MG63 (cell line): ENCODE data around the gene ARHGAP29. TPM values are rescaled to one million over a fixed set of nuclear protein-coding genes. Genes with fewer than 3 reads are reported as not detected.

ENCODE experiments used
- DNase-seq: peaks from one replicate; pipeline ENCODE4 v3.0.0-alpha.2; 2020
- H3K27me3 ChIP-seq: fragments of 250-450 bp; sonication (Bioruptor Pico); 2 replicates; pipeline ENCODE4 v1.5.1; 2020; ENCODE audit warnings: mild to moderate bottlenecking, moderate library complexity
- H3K36me3 ChIP-seq: fragments of 250-450 bp; sonication (Bioruptor Pico); 2 replicates; pipeline ENCODE4 v1.5.1; 2020; ENCODE audit warnings: mild to moderate bottlenecking, moderate library complexity
- H3K4me3 ChIP-seq: fragments of 250-450 bp; sonication (Bioruptor Pico); 2 replicates; pipeline ENCODE4 v1.5.1; 2020; ENCODE audit warnings: mild to moderate bottlenecking, moderate library complexity
- H3K9me3 ChIP-seq: fragments of 250-450 bp; sonication (Bioruptor Pico); 2 replicates; pipeline ENCODE4 v1.5.1; 2020; ENCODE audit warnings: mild to moderate bottlenecking, moderate library complexity
- total RNA-seq: library from RNA; depleted of rRNA; stranded (reverse); fragments of >200 nt; shearing (Covaris generic); gene quantifications from 2 replicates; pipeline ENCODE4 v1.2.3, GENCODE V29; 2014; ENCODE audit warnings: low replicate concordance

The ARHGAP29 gene
- total RNA-seq, 1 experiment from 2014 or later: 45.7 TPM

DNA sequence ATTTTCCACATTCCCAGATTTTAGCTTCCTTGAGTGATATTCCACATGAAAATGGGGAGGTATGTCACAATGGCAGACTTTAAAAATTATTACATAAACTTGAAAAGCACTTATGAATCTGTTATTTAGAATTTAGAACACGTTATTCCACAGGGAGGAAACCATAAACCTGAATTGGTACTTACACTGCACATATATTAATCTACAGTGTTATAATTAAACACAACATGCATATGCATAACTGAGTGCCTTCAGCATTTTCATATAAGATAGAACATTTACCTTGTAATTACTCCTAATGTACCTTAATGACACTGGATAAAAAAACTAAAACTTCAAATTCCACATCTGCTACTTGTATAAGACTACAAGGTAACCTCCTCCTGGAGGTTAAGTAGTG, 9.8 kb downstream of the ARHGAP29 start:
- no peak for DNase-seq
- Histone ChIP-seq H3K36me3 (peaks cover 75% of the 10 kb centered on the region), H3K27me3 (no peaks in the 10 kb centered on the region), H3K4me3 (no peak overlapping the region), H3K9me3 (no peaks in the 10 kb centered on the region)

DNA sequence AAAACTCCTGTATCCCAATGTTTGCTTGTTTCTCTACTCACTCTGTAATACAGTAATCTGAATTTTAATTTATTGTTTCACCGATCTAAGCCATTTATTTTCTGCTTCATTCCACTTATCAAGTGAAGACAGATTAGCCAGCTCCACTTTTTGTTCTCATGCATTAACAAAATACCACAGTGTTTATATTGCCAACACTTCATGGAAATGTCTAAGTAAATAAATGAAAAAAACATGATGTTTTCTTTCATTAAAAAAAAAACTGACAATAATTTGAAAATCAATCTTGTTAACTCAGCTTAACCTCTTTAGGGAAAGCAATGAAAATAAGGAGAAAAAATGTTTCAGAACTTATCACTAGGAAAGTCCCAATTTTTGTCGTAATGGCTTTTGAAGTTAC, 11.5 kb downstream of the ARHGAP29 start:
- peaks cover 71% of the 10 kb centered on the region for H3K36me3 ChIP-seq
- H3K27me3 ChIP-seq: no peaks in the 10 kb centered on the region
- H3K4me3 ChIP-seq: no peak overlapping the region

GRCh38 chr1:94218332-94218731, 19.1 kb downstream of the ARHGAP29 start:
- peaks cover 87% of the 10 kb centered on the region for H3K36me3 ChIP-seq
- H3K4me3 ChIP-seq: no peak overlapping the region
- no peaks in the 10 kb centered on the region for H3K9me3 ChIP-seq
- DNase-seq: no peak
- no peaks in the 10 kb centered on the region for H3K27me3 ChIP-seq

More for the DNA sequence above, 11.5 kb downstream of the ARHGAP29 start:
- DNase-seq: no peak
- H3K9me3 ChIP-seq: no peaks in the 10 kb centered on the region

GRCh38 chr1:94215955-94216354, 21.4 kb downstream of the ARHGAP29 start:
- Histone ChIP-seq H3K36me3 (peaks cover 90% of the 10 kb centered on the region), H3K27me3 (no peaks in the 10 kb centered on the region), H3K9me3 (no peaks in the 10 kb centered on the region), H3K4me3 (no peak overlapping the region)
- DNase-seq: no peak

DNA sequence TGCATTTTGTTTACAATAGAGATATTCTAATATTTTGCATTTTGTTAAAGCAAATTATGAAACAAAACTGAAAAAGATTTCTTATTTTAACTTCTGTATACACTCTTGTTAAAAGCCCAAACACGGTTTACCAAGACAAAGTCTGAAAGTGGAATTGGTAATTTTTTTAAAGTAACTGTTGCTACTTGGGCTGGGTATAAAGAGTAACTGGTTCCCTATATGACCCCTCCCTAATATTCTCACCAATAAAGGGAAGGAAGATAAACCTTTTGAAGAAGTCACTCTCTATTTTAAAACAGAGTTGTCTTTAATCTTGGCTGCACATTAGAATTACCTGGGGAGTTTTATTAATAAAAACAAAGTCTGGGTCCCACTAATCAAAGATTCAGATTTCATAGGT, 27.4 kb downstream of the ARHGAP29 start:
- Histone ChIP-seq H3K27me3 (no peaks in the 10 kb centered on the region), H3K4me3 (no peak overlapping the region), H3K9me3 (peaks cover 6% of the 10 kb centered on the region; the same call in 1 of the 2 replicates), H3K36me3 (peaks cover 95% of the 10 kb centered on the region)
- DNase-seq: no peak

DNA sequence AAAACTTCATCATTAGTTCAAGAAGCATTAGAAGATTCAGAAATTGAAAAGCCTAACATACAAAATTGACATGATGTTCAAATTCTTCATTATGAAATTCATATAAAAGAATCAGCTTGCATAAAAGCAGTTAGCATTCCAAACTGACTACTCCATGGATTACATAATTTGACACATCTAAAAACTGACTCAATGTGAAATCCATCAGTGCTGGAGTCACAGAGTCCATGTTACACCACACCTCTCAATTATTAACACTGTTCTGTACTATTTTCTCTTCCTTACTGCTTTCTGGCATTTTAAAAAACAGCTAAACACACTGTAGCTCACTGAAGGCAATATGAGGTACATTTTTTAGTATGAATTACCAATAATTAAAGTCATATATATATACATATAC, 28.0 kb downstream of the ARHGAP29 start:
- H3K36me3 ChIP-seq: peaks cover 95% of the 10 kb centered on the region
- no peak overlapping the region for H3K4me3 ChIP-seq
- no peaks in the 10 kb centered on the region for H3K27me3 ChIP-seq
- H3K9me3 ChIP-seq: peaks cover 6% of the 10 kb centered on the region; the same call in 1 of the 2 replicates
- DNase-seq: no peak

- no peak for DNase-seq
- Histone ChIP-seq H3K4me3 (no peak overlapping the region), H3K9me3 (peaks cover 6% of the 10 kb centered on the region; the same call in 1 of the 2 replicates), H3K36me3 (peaks cover 95% of the 10 kb centered on the region), H3K27me3 (no peaks in the 10 kb centered on the region)
These were observed 29.7 kb downstream of the ARHGAP29 start for GRCh38 chr1:94207695-94208094.

GRCh38 chr1:94205639-94206038, 31.7 kb downstream of the ARHGAP29 start:
- Histone ChIP-seq H3K9me3 (peaks cover 6% of the 10 kb centered on the region; the same call in 1 of the 2 replicates), H3K27me3 (no peaks in the 10 kb centered on the region), H3K36me3 (peaks cover 98% of the 10 kb centered on the region), H3K4me3 (no peak overlapping the region)
- DNase-seq: no peak

DNA sequence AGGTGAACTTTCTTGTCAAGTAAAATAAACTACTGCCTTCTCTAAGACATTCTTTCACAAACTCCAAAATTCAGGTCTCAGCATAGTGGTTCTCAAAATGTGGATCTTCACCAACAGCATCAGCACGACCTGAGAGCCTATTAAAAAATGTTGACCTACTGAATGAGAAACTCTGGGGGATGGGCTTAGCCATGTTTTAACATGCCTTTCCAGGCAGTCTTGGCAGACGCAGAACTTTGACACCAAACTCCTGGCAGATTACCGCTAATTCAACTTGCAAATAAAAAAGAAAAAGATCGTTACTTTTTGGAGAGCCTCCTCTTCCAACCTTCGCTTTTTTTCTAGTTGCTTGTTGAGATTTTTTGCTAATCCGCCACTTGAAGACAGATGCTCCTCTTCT, 35.1 kb downstream of the ARHGAP29 start:
- no peak for DNase-seq
- H3K4me3 ChIP-seq: no peak overlapping the region
- H3K9me3 ChIP-seq: no peaks in the 10 kb centered on the region
- H3K36me3 ChIP-seq: peaks cover 98% of the 10 kb centered on the region
- H3K27me3 ChIP-seq: no peaks in the 10 kb centered on the region

DNA sequence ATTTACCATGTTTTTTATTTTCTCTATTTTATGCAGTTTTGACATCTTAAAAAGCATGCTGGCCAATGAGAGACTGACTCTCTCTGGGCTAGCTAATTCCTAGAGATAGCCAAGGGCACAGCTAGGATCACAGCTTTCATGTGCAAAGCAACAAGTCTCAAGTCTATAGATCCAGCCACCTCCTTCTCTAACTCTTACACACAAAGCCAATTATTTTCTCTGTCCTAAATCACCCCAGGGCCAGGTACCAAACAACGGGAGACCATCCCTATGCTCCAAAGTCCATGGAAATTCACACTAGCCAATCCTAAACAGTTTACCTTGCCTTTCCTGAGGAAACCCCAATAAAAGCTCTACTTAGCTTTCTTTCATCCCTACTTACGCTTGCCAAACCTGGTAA, 38.0 kb downstream of the ARHGAP29 start:
- H3K27me3 ChIP-seq: no peaks in the 10 kb centered on the region
- DNase-seq: no peak
- peaks cover 96% of the 10 kb centered on the region for H3K36me3 ChIP-seq
- no peaks in the 10 kb centered on the region for H3K9me3 ChIP-seq
- H3K4me3 ChIP-seq: no peak overlapping the region

DNA sequence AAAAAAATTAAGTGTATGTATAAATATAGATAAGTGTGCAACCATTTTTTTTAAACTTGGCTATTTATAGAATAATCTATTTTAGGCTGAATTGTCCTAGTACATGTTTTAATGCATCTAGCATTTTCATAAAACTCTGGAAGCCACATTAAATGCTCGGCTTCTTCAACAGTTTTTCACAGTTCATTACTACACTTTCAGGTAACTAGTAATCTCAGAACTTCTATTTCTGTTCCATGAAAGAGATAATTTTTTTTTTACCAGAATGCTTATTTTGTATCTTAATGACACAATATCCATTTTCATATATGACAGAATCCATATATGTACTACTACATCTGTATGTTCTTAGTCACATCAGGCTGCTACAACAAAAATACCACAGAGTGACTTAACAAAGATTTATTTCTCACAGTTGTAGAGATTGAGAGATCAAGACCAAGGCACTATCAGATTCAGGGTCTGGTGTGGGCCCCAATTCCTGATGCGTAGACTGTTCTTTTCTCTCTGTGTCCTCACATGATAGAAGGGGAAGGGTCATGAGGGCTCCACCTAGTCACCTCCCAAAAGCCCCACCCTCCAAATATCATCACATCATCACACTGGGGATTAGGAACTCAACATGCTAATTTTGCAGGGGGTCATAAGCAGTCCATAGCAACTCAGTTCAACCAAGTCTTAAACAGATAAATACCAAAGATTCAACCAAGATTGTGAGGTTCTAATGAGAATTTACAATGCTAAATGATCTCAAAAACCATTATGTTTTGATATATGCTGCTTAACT, 43.1 kb downstream of the ARHGAP29 start:
- no peaks in the 10 kb centered on the region for H3K27me3 ChIP-seq
- DNase-seq: no peak
- H3K36me3 ChIP-seq: peaks cover 96% of the 10 kb centered on the region
- H3K4me3 ChIP-seq: no peak overlapping the region
- no peaks in the 10 kb centered on the region for H3K9me3 ChIP-seq

DNA sequence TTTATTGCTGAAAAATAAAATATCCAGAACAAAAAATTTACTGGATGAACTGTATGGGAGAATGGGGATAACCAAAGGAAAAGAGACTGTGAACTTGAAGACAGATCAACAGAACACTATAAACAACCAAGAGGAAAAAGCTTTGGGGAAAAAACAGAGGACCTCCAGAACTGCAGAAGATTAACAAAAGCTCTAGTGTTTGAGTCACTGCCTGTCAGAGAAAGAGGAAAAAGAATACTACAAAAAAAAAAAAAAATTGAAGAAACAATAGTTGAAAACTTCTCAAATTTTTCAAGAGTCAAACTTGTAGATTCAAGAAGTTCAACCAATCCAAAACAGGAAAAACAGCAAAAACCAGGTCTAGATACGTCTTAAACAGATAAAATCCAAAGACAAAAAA, 44.3 kb downstream of the ARHGAP29 start:
- no peak for DNase-seq
- H3K27me3 ChIP-seq: no peaks in the 10 kb centered on the region
- peaks cover 96% of the 10 kb centered on the region for H3K36me3 ChIP-seq
- H3K9me3 ChIP-seq: no peaks in the 10 kb centered on the region
- H3K4me3 ChIP-seq: no peak overlapping the region

DNA sequence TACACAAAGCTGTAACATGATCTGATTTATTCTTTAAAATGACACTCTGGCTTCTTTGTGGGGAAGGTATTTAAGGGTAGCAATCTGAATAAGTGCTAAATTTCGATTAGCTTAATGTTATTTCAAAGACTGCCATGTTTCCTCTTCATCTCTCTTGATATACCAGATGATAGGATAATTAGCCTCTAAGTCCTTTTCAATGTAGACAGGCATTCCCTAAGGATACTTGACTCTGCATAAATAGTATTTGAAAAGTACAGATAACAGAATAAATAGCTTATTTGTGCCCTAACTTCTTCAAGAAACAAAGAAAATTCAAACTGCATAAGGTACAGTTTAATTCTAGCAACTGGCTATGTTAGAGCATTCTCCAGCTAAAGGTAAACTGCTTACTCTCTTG, 46.2 kb downstream of the ARHGAP29 start:
- Histone ChIP-seq H3K36me3 (peaks cover 98% of the 10 kb centered on the region), H3K9me3 (no peaks in the 10 kb centered on the region), H3K27me3 (no peaks in the 10 kb centered on the region), H3K4me3 (no peak overlapping the region)
- no peak for DNase-seq

DNA sequence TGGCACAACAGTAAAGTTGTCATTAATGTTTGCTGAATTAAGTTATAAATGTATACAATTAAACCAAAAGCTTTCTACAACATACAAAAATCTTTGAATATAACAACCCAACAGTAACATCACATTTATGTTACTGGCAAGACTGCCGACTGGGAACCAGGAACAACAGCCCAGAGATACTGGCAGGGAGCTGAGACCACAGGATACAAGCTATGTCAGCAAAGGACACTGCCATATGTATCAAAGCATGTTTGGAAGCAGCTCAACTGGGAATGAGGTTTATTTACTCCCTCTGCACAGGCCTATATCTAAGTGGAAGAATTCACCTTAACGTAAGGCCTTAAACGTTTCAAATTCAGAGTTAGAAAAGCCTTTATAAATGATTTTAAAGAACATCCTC, 50.4 kb downstream of the ARHGAP29 start:
- DNase-seq: no peak
- Histone ChIP-seq H3K4me3 (no peak overlapping the region), H3K27me3 (no peaks in the 10 kb centered on the region), H3K9me3 (no peaks in the 10 kb centered on the region), H3K36me3 (peaks cover 100% of the 10 kb centered on the region)

- no peaks in the 10 kb centered on the region for H3K27me3 ChIP-seq
- H3K9me3 ChIP-seq: no peaks in the 10 kb centered on the region
- H3K4me3 ChIP-seq: no peak overlapping the region
- DNase-seq: no peak
- peaks cover 99% of the 10 kb centered on the region for H3K36me3 ChIP-seq
These were observed 54.1 kb downstream of the ARHGAP29 start for GRCh38 chr1:94183197-94183815.

GRCh38 chr1:94182191-94182590, 55.2 kb downstream of the ARHGAP29 start:
- H3K9me3 ChIP-seq: no peaks in the 10 kb centered on the region
- no peak overlapping the region for H3K4me3 ChIP-seq
- H3K27me3 ChIP-seq: no peaks in the 10 kb centered on the region
- DNase-seq: no peak
- H3K36me3 ChIP-seq: peaks cover 99% of the 10 kb centered on the region

- DNase-seq: no peak
- Histone ChIP-seq H3K4me3 (no peak overlapping the region), H3K36me3 (peaks cover 99% of the 10 kb centered on the region), H3K9me3 (no peaks in the 10 kb centered on the region), H3K27me3 (no peaks in the 10 kb centered on the region)
These were observed 56.7 kb downstream of the ARHGAP29 start for GRCh38 chr1:94180650-94181049.

- Histone ChIP-seq H3K36me3 (peaks cover 99% of the 10 kb centered on the region), H3K4me3 (no peak overlapping the region), H3K9me3 (no peaks in the 10 kb centered on the region), H3K27me3 (no peaks in the 10 kb centered on the region)
- no peak for DNase-seq
These were observed 58.5 kb downstream of the ARHGAP29 start for GRCh38 chr1:94178901-94179300.
